Measurements from ENCODE around the gene MINK1.
"Not testable (repeated sequence)": the region's sequence is repeated elsewhere in the genome, so short reads cannot be mapped to it uniquely, and the experiment has no call there.

The MINK1 gene

GRCh38 chr17:4863321-4863720, 30.2 kb downstream of the MINK1 start:
- H3K4me3 ChIP-seq (ENCODE audit: control insufficient read depth, low read depth, low read length), result no peak overlapping the region
- DNase-seq (ENCODE audit: low read depth), result no peak
- TF ChIP-seq, protein P1, sequence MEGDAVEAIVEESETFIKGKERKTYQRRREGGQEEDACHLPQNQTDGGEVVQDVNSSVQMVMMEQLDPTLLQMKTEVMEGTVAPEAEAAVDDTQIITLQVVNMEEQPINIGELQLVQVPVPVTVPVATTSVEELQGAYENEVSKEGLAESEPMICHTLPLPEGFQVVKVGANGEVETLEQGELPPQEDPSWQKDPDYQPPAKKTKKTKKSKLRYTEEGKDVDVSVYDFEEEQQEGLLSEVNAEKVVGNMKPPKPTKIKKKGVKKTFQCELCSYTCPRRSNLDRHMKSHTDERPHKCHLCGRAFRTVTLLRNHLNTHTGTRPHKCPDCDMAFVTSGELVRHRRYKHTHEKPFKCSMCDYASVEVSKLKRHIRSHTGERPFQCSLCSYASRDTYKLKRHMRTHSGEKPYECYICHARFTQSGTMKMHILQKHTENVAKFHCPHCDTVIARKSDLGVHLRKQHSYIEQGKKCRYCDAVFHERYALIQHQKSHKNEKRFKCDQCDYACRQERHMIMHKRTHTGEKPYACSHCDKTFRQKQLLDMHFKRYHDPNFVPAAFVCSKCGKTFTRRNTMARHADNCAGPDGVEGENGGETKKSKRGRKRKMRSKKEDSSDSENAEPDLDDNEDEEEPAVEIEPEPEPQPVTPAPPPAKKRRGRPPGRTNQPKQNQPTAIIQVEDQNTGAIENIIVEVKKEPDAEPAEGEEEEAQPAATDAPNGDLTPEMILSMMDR (conservative IDR thresholded peaks at IDR 0.05; ENCODE audit: control insufficient read depth, insufficient read depth, low read depth, low read length), result no peak

DNA sequence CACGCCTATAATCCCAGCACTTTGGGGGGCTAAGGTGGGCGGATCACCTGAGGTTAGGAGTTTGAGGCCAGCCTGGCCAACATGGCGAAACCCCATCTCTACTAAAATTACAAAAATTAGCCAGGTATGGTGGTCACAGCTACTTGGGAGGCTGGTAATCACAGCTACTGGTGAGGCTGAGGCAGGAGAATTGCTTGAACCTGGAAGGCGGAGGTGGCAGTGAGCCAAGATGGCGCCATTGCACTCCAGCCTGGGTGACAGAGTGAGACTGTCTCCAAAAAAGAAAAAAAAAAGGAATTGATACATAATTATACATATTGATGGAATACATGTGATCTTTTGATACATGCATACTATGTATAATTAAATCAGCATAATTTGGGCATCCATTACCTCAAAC, 34.4 kb downstream of the MINK1 start:
- H3K4me3 ChIP-seq (ENCODE audit: control insufficient read depth, low read depth, low read length), result not testable (repeated sequence)

GRCh38 chr17:4869058-4869998, 36.2 kb downstream of the MINK1 start:
- not testable (repeated sequence) for H3K4me3 ChIP-seq (ENCODE audit: control insufficient read depth, low read depth, low read length); DNase-seq (ENCODE audit: low read depth)

More for the DNA sequence above, 34.4 kb downstream of the MINK1 start:
- not testable (repeated sequence) for DNase-seq (ENCODE audit: low read depth)

DNA sequence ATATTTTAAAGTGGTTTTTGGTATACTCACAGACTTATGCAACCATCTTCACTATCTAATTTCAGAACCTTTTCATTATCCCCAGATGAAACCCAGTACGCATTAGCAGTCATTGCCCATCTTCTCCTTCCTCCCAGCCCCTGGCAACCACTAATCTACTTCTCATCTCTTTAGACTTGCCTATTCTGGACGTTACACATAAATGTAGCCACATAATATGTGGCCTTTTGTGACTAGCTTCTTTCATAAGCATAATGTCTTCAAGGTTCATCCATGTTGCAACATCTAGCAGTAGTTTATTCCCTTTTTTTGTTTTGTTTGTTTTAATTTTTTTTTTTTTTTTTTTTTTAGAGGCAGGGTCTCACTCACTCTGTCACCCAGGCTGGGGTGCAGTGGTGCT, 37.7 kb downstream of the MINK1 start:
- TF ChIP-seq, protein P1 (conservative IDR thresholded peaks at IDR 0.05; ENCODE audit: control insufficient read depth, insufficient read depth, low read depth, low read length), result no peak
- H3K4me3 ChIP-seq (ENCODE audit: control insufficient read depth, low read depth, low read length), result no peak overlapping the region

GRCh38 chr17:4872786-4873185, 39.6 kb downstream of the MINK1 start:
- TF ChIP-seq, protein P1 (conservative IDR thresholded peaks at IDR 0.05; ENCODE audit: control insufficient read depth, insufficient read depth, low read depth, low read length), result no peak
- H3K4me3 ChIP-seq (ENCODE audit: control insufficient read depth, low read depth, low read length), result no peak overlapping the region
- no peak for DNase-seq (ENCODE audit: low read depth)

More for the DNA sequence above, 37.7 kb downstream of the MINK1 start:
- no peak for DNase-seq (ENCODE audit: low read depth)

GRCh38 chr17:4877089-4877488, 43.9 kb downstream of the MINK1 start:
- DNase-seq (ENCODE audit: low read depth), result no peak
- H3K4me3 ChIP-seq (ENCODE audit: control insufficient read depth, low read depth, low read length), result no peak overlapping the region
- TF ChIP-seq, protein P1 (conservative IDR thresholded peaks at IDR 0.05; ENCODE audit: control insufficient read depth, insufficient read depth, low read depth, low read length), result no peak

GRCh38 chr17:4879601-4880000, 46.5 kb downstream of the MINK1 start:
- TF ChIP-seq, protein P1 (conservative IDR thresholded peaks at IDR 0.05; ENCODE audit: control insufficient read depth, insufficient read depth, low read depth, low read length), result no peak
- no peak overlapping the region for H3K4me3 ChIP-seq (ENCODE audit: control insufficient read depth, low read depth, low read length)
- no peak for DNase-seq (ENCODE audit: low read depth)
